Caco-2 (cell line): ENCODE measurements around the gene HMG20A. TPM values are rescaled to one million over a fixed set of nuclear protein-coding genes. Genes with fewer than 3 reads are reported as not detected.

Experiments used
- BruUV-seq: library from RNA; stranded (reverse); fragments of 400-500 nt; replicated peaks from 2 replicates; lab custom pipeline; 2021; lab: Mats Ljungman, UMichigan
- CTCF ChIA-PET: fragments of 300-600 bp; sonication (Branson Sonifier 250); formaldehyde crosslinking; loops from one replicate; lab custom pipeline; 2022; ENCODE audit warnings: antibody characterized with exemption; lab: Charles Lee
- POLR2A ChIA-PET: fragments of 300-600 bp; sonication (Branson Sonifier 250); formaldehyde crosslinking; loops from one replicate; lab custom pipeline; 2022; ENCODE audit warnings: antibody characterized with exemption; lab: Charles Lee
- DNase-seq, 2 experiments: peaks; one replicate each; pipeline versions ENCODE4 v3.0.0 to v3.0.0-alpha.2; 2020 to 2022
- H3K27me3 ChIP-seq: replicated peaks from 2 replicates; pipeline ENCODE4 v1.6.0; 2011; ENCODE audit warnings: low read length; ENCODE audit not compliant: control insufficient read depth, insufficient read depth
- H3K36me3 ChIP-seq: 2 replicates; pipeline ENCODE4 v1.5.1; 2011; ENCODE audit warnings: low read length; ENCODE audit not compliant: control insufficient read depth, insufficient read depth
- H3K4me1 ChIP-seq: fragments of 250-450 bp; sonication (Bioruptor Pico); 2 replicates; pipeline ENCODE4 v1.5.1; 2020; ENCODE audit warnings: mild to moderate bottlenecking
- H3K4me3 ChIP-seq: 2 replicates; pipeline ENCODE4 v1.5.1; 2011; ENCODE audit warnings: low read depth, mild to moderate bottlenecking, control low read depth, low read length
- H3K9me3 ChIP-seq: fragments of 250-450 bp; sonication (Bioruptor Pico); 2 replicates; pipeline ENCODE4 v1.5.1; 2020; ENCODE audit warnings: mild to moderate bottlenecking, moderate library complexity
- H3K27ac Mint-ChIP-seq: one replicate; pipeline ENCODE4 v1.8.0; 2022; ENCODE audit warnings: mixed read lengths; ENCODE audit not compliant: unreplicated experiment
- H3K27me3 Mint-ChIP-seq: one replicate; pipeline ENCODE4 v1.8.0; 2022; ENCODE audit warnings: mixed read lengths; ENCODE audit not compliant: insufficient read depth, unreplicated experiment
- H3K36me3 Mint-ChIP-seq: one replicate; pipeline ENCODE4 v1.8.0; 2022; ENCODE audit warnings: mild to moderate bottlenecking, mixed read lengths; ENCODE audit not compliant: insufficient read depth, unreplicated experiment
- H3K4me1 Mint-ChIP-seq: one replicate; pipeline ENCODE4 v1.8.0; 2022; ENCODE audit warnings: low read depth, mixed read lengths; ENCODE audit not compliant: unreplicated experiment
- H3K4me3 Mint-ChIP-seq: one replicate; pipeline ENCODE4 v1.8.0; 2022; ENCODE audit warnings: mild to moderate bottlenecking, moderate library complexity, mixed read lengths; ENCODE audit not compliant: unreplicated experiment
- H3K9me3 Mint-ChIP-seq: one replicate; pipeline ENCODE4 v1.8.0; 2022; ENCODE audit warnings: mixed read lengths; ENCODE audit not compliant: unreplicated experiment
- CTCF ChIP-seq, 2 experiments: fragments of 200-600 bp in 1 of 2; IDR thresholded peaks; 1 replicate in 1 of 2; 2 replicates in 1 of 2; pipeline versions ENCODE4 v1.5.1 to v1.8.0; 2011 to 2022; ENCODE audit warnings: antibody characterized with exemption in 1 of 2, control low read depth in 1 of 2, inconsistent platforms in 1 of 2, low read depth in 1 of 2, low read length in 1 of 2, mild to moderate bottlenecking in 1 of 2, moderate library complexity in 1 of 2; ENCODE audit not compliant: insufficient read depth in 1 of 2, severe bottlenecking in 1 of 2, unreplicated experiment in 1 of 2
- intact Hi-C: fragments of 100-400 bp; cut with micrococcal nuclease; formaldehyde crosslinking; loops from one replicate; pipeline ENCODE4 v1.10.0; 2022; ENCODE audit not compliant: unreplicated experiment
- total RNA-seq: library from RNA; stranded (reverse); gene quantifications from 2 replicates; pipeline ENCODE4 v1.2.3, GENCODE V29; 2022

HMG20A gene
- total RNA-seq, 1 experiment from 2014 or later = 34.0 TPM

- Mint-ChIP-seq H3K27me3 (no peaks in the 10 kb centered on the region), H3K4me1 (peaks cover 28% of the 10 kb centered on the region), H3K27ac (peak overlapping the region; percentile 48), H3K36me3 (peaks cover 5% of the 10 kb centered on the region), H3K4me3 (no peak overlapping the region), H3K9me3 (no peaks in the 10 kb centered on the region)
- Histone ChIP-seq H3K9me3 (no peaks in the 10 kb centered on the region), H3K27me3 (no peaks in the 10 kb centered on the region), H3K4me1 (peaks cover 44% of the 10 kb centered on the region), H3K36me3 (no peaks in the 10 kb centered on the region), H3K4me3 (no peak overlapping the region)
- intact Hi-C loops = no loop called here
- CTCF ChIA-PET = no interaction called here
- no peak for TF ChIP-seq CTCF (IDR thresholded peaks at IDR 0.05; ENCODE audit: insufficient read depth in 1 of 2, low read depth in 1 of 2, low read length in 1 of 2, severe bottlenecking in 1 of 2, unreplicated experiment in 1 of 2)
- POLR2A ChIA-PET = no interaction called here
- DNase-seq = peak in 1 of 2 experiments; percentile 8
- BruUV-seq = no TSS peak
These were observed 104.7 kb downstream of the HMG20A start for GRCh38 chr15:77525400-77525811.

- CTCF ChIA-PET = interaction anchor here (0.6 to 1.3 kb wide), 2 partner anchors 17 to 237 kb away, joined by 4 to 6 read pairs; no protein-coding TSS in a partner anchor
- POLR2A ChIA-PET = no interaction called here
- no peak for TF ChIP-seq CTCF (IDR thresholded peaks at IDR 0.05; ENCODE audit: insufficient read depth in 1 of 2, low read depth in 1 of 2, low read length in 1 of 2, severe bottlenecking in 1 of 2, unreplicated experiment in 1 of 2)
- Histone ChIP-seq H3K4me3 (no peak overlapping the region), H3K4me1 (peaks cover 50% of the 10 kb centered on the region), H3K36me3 (no peaks in the 10 kb centered on the region), H3K9me3 (no peaks in the 10 kb centered on the region), H3K27me3 (no peaks in the 10 kb centered on the region)
- peaks cover 9% of the 10 kb centered on the region for H3K36me3 Mint-ChIP-seq
- H3K4me1 Mint-ChIP-seq = peaks cover 34% of the 10 kb centered on the region
- H3K9me3 Mint-ChIP-seq = no peaks in the 10 kb centered on the region
- H3K4me3 Mint-ChIP-seq = no peak overlapping the region
- H3K27me3 Mint-ChIP-seq = no peaks in the 10 kb centered on the region
- peak overlapping the region; percentile 48 for H3K27ac Mint-ChIP-seq
- no TSS peak for BruUV-seq
- DNase-seq = no peak
- intact Hi-C loops = loop anchor here (2.0 kb wide), 1 partner anchor 23 kb away; no protein-coding TSS in a partner anchor
These were observed 105.4 kb downstream of the HMG20A start for GRCh38 chr15:77525907-77526594.

GRCh38 chr15:77526595-77527163 lies 106.0 kb downstream of the HMG20A start:
- H3K27ac Mint-ChIP-seq = peak overlapping the region; percentile 48
- intact Hi-C loops = loop anchor here (2.0 kb wide), 1 partner anchor 24 kb away; no protein-coding TSS in a partner anchor
- H3K27me3 Mint-ChIP-seq = no peaks in the 10 kb centered on the region
- DNase-seq = peak in 1 of 2 experiments; percentile 35
- H3K36me3 Mint-ChIP-seq = peaks cover 9% of the 10 kb centered on the region
- no peak for TF ChIP-seq CTCF (IDR thresholded peaks at IDR 0.05; ENCODE audit: insufficient read depth in 1 of 2, low read depth in 1 of 2, low read length in 1 of 2, severe bottlenecking in 1 of 2, unreplicated experiment in 1 of 2)
- Histone ChIP-seq H3K4me1 (peaks cover 50% of the 10 kb centered on the region), H3K36me3 (no peaks in the 10 kb centered on the region), H3K9me3 (no peaks in the 10 kb centered on the region), H3K4me3 (no peak overlapping the region), H3K27me3 (no peaks in the 10 kb centered on the region)
- H3K4me1 Mint-ChIP-seq = peaks cover 34% of the 10 kb centered on the region
- CTCF ChIA-PET = interaction anchor here (1.3 kb wide), 1 partner anchor 17 kb away, joined by 4 read pairs; no protein-coding TSS in a partner anchor
- POLR2A ChIA-PET = no interaction called here
- no TSS peak for BruUV-seq
- peak overlapping the region; percentile 31 for H3K4me3 Mint-ChIP-seq
- no peaks in the 10 kb centered on the region for H3K9me3 Mint-ChIP-seq
